Osteoblast (primary cell): ENCODE measurements around the gene PRKCE. TPM values are rescaled to one million over a fixed set of nuclear protein-coding genes. Genes with fewer than 3 reads are reported as not detected.

Source experiments
- DNase-seq: peaks from one replicate; pipeline ENCODE4 v3.0.0; 2011; ENCODE audit warnings: low spot score, mixed read lengths; ENCODE audit not compliant: insufficient read length; ENCODE audit errors: missing footprints
- H2AFZ ChIP-seq: 2 replicates; pipeline ENCODE4 v1.6.0; 2011; ENCODE audit warnings: mild to moderate bottlenecking, low read length
- H3K27ac ChIP-seq: 2 replicates; pipeline ENCODE4 v1.5.1; 2011; ENCODE audit warnings: mild to moderate bottlenecking, low read depth, low read length, moderate library complexity
- H3K27me3 ChIP-seq: 2 replicates; pipeline ENCODE4 v1.6.0; 2012; ENCODE audit warnings: mild to moderate bottlenecking, control low read depth, inconsistent platforms, low read length, moderate library complexity; ENCODE audit not compliant: insufficient read depth
- H3K36me3 ChIP-seq: 2 replicates; pipeline ENCODE4 v1.5.1; 2011; ENCODE audit warnings: mild to moderate bottlenecking, low read length, control low read depth, moderate library complexity; ENCODE audit not compliant: insufficient read depth
- H3K4me1 ChIP-seq: 2 replicates; pipeline ENCODE4 v1.5.1; 2011; ENCODE audit warnings: mild to moderate bottlenecking, low read length, control low read depth, moderate library complexity; ENCODE audit not compliant: insufficient read depth
- H3K4me2 ChIP-seq: 2 replicates; pipeline ENCODE4 v1.6.0; 2011; ENCODE audit warnings: mild to moderate bottlenecking, low read length; ENCODE audit not compliant: insufficient read depth
- H3K4me3 ChIP-seq: fragments of 200-600 bp; sonication (generic); 3 replicates; pipeline ENCODE4 v1.5.1; 2012; ENCODE audit warnings: mild to moderate bottlenecking, low read length, inconsistent platforms; ENCODE audit not compliant: insufficient read depth
- H3K79me2 ChIP-seq: 2 replicates; pipeline ENCODE4 v1.6.0; 2012; ENCODE audit warnings: mild to moderate bottlenecking, low read length, control low read depth, inconsistent platforms; ENCODE audit not compliant: insufficient read depth
- H3K9me3 ChIP-seq: 2 replicates; pipeline ENCODE4 v1.5.1; 2011; ENCODE audit warnings: low read depth, low read length, control low read depth
- H4K20me1 ChIP-seq: 2 replicates; pipeline ENCODE4 v1.6.0; 2012; ENCODE audit warnings: mild to moderate bottlenecking, low read length, control low read depth; ENCODE audit not compliant: insufficient read depth
- CTCF ChIP-seq: IDR thresholded peaks from 2 replicates; pipeline ENCODE4 v1.5.1; 2011; ENCODE audit warnings: mild to moderate bottlenecking, low read depth, low read length, moderate library complexity; ENCODE audit errors: extremely low read depth
- total RNA-seq: library from RNA; depleted of rRNA; stranded (reverse); fragments of >200 nt; gene quantifications from 2 replicates; pipeline ENCODE4 v1.2.3, GENCODE V29; 2012

The PRKCE gene
- total RNA-seq, 1 donor = 22.1 TPM

GRCh38 chr2:45725731-45726130 lies 74.3 kb downstream of the PRKCE start:
- Histone ChIP-seq H2AFZ (no peak overlapping the region), H3K4me1 (peaks cover 5% of the 10 kb centered on the region), H3K9me3 (no peaks in the 10 kb centered on the region), H3K4me3 (no peak overlapping the region), H3K27me3 (no peaks in the 10 kb centered on the region), H3K36me3 (no peaks in the 10 kb centered on the region), H3K27ac (no peak overlapping the region), H4K20me1 (peaks cover 5% of the 10 kb centered on the region), H3K4me2 (no peak overlapping the region), H3K79me2 (no peaks in the 10 kb centered on the region)
- no peak for DNase-seq
- TF ChIP-seq CTCF = no peak

GRCh38 chr2:45726188-45726587 lies 74.7 kb downstream of the PRKCE start:
- DNase-seq = no peak
- Histone ChIP-seq H3K4me1 (peaks cover 5% of the 10 kb centered on the region), H3K27me3 (no peaks in the 10 kb centered on the region), H3K79me2 (no peaks in the 10 kb centered on the region), H3K27ac (no peak overlapping the region), H3K4me3 (no peak overlapping the region), H4K20me1 (peaks cover 9% of the 10 kb centered on the region), H3K4me2 (no peak overlapping the region), H3K36me3 (no peaks in the 10 kb centered on the region), H2AFZ (no peak overlapping the region), H3K9me3 (no peaks in the 10 kb centered on the region)
- TF ChIP-seq CTCF = no peak

GRCh38 chr2:45728458-45728942 lies 77.0 kb downstream of the PRKCE start:
- Histone ChIP-seq H3K79me2 (no peaks in the 10 kb centered on the region), H2AFZ (no peak overlapping the region), H3K27me3 (no peaks in the 10 kb centered on the region), H3K9me3 (no peaks in the 10 kb centered on the region), H3K36me3 (no peaks in the 10 kb centered on the region), H3K27ac (no peak overlapping the region), H3K4me1 (no peaks in the 10 kb centered on the region), H3K4me3 (no peak overlapping the region), H4K20me1 (peaks cover 12% of the 10 kb centered on the region), H3K4me2 (no peak overlapping the region)
- DNase-seq = no peak
- no peak for TF ChIP-seq CTCF

- Histone ChIP-seq H3K4me2 (no peak overlapping the region), H3K27ac (no peak overlapping the region), H3K9me3 (no peaks in the 10 kb centered on the region), H3K36me3 (no peaks in the 10 kb centered on the region), H3K4me3 (no peak overlapping the region), H2AFZ (no peak overlapping the region), H3K79me2 (no peaks in the 10 kb centered on the region), H4K20me1 (peaks cover 13% of the 10 kb centered on the region), H3K27me3 (no peaks in the 10 kb centered on the region), H3K4me1 (no peaks in the 10 kb centered on the region)
- no peak for DNase-seq
- TF ChIP-seq CTCF = peak; percentile 45
These were observed 78.5 kb downstream of the PRKCE start for GRCh38 chr2:45729753-45730512.
